Heart left ventricle (tissue), 16 donors: Measurements from ENCODE around the gene KCNQ1OT1. TPM values are rescaled to one million over a fixed set of nuclear protein-coding genes. Genes with fewer than 3 reads are reported as not detected.

ENCODE experiments used
- ATAC-seq, 4 donors: fragments of 200-7000 bp; cut with Tn5 transposase; one replicate each; pipeline ENCODE4 v1.9.1; 2020 to 2022; ENCODE audit warnings: moderate library complexity in 4 of 4, mild to moderate bottlenecking in 3 of 4, moderate number of reproducible peaks in 1 of 4
- DNase-seq, 5 donors: peaks; one replicate each; pipeline ENCODE4 v3.0.0-alpha.2; 2020
- H3K27ac ChIP-seq, 12 donors: fragments of 200-600 bp; sonication (generic) in 4 of 12; one replicate each; pipeline versions ENCODE4 v1.5.0 to v1.8.0; 2016 to 2022; ENCODE audit warnings: mild to moderate bottlenecking in 2 of 12
- H3K27me3 ChIP-seq, 9 donors: fragments of 200-600 bp; sonication (generic) in 2 of 9; one replicate each; pipeline versions ENCODE4 v1.5.1 to v1.8.0; 2016 to 2022; ENCODE audit warnings: mild to moderate bottlenecking in 3 of 9
- H3K36me3 ChIP-seq, 9 donors: fragments of 200-600 bp; sonication (generic) in 2 of 9; one replicate each; pipeline versions ENCODE4 v1.5.0 to v1.8.0; 2018 to 2022; ENCODE audit warnings: mild to moderate bottlenecking in 2 of 9
- H3K4me1 ChIP-seq, 12 donors: fragments of 200-600 bp; sonication (generic) in 4 of 12; one replicate each; pipeline versions ENCODE4 v1.5.0 to v1.8.0; 2016 to 2022; ENCODE audit warnings: mild to moderate bottlenecking in 3 of 12
- H3K4me3 ChIP-seq, 12 donors: fragments of 200-600 bp; sonication (generic) in 4 of 12; one replicate each; pipeline versions ENCODE4 v1.5.0 to v1.8.0; 2017 to 2022; ENCODE audit warnings: mild to moderate bottlenecking in 9 of 12, moderate library complexity in 4 of 12
- H3K9me3 ChIP-seq, 12 donors: fragments of 200-600 bp; sonication (generic) in 4 of 12; one replicate each; pipeline versions ENCODE4 v1.5.0 to v1.8.0; 2016 to 2022; ENCODE audit warnings: mild to moderate bottlenecking in 1 of 12
- POLR2A ChIP-seq, 2 donors: fragments of 450-650 bp; IDR thresholded peaks; one replicate each; pipeline ENCODE4 v1.6.1; 2017; ENCODE audit warnings: antibody characterized with exemption in 2 of 2, mild to moderate bottlenecking in 2 of 2, moderate library complexity in 2 of 2
- WGBS, 4 donors: extraction: QIAGEN DNeasy Blood & Tissue Kit in 2 of 4; methylation state at CpG; one replicate each; pipeline versions ENCODE4 v1.1.5 to v1.1.7; 2013 to 2018; 5-methylcytosine and 5-hydroxymethylcytosine counted together
- intact Hi-C, 10 donors: fragments of 100-400 bp; cut with DNase I; formaldehyde crosslinking; loops; one replicate each; pipeline versions ENCODE4 v1.11.1 to v1.14.2; 2022
- polyA plus RNA-seq, 2 donors: library from polyadenylated mRNA; stranded (reverse); fragments of 200-250 nt; gene quantifications; one replicate each; pipeline ENCODE4 v1.2.3, GENCODE V29; 2013
- total RNA-seq, 9 donors: library from RNA; depleted of rRNA in 2 of 9; stranded (reverse); fragments of >200 nt in 2 of 9; fragmentation: NEBNext Ultra II Directional in 3 of 9; extraction: Animal tissue kit (Norgen Biotek cat#: 25700) in 3 of 9; gene quantifications; one replicate each; pipeline versions ENCODE4 v1.1.0 to v1.2.4, GENCODE V29; 2016 to 2023
- TF ChIP-seq, protein P1 (sequence below), 12 donors: fragments of 200-600 bp; sonication (generic) in 4 of 12; IDR thresholded peaks; one replicate each; pipeline versions ENCODE4 v1.5.0 to v1.8.0; 2018 to 2022; ENCODE audit warnings: antibody characterized with exemption in 12 of 12, mild to moderate bottlenecking in 5 of 12
- donor health status: ischemic (EF 13 %, LVEDD 7.1; RV severe dilation, severe dysfunction).
- donor health status: healthy with polysubstance abuse.
- donor health status: DM: no; HTN: yes; CAD: no.
- donor health status: DM: no; HTN: no; CAD: no.
- donor health status: ischemic (EF 25% LVEDD 6.9; RV normal size, moderate dysfunction).
- donor health status: ischemic (EF 25% LVEDD 5.7; RV mildly dilated, moderate dysfunction).
- donor health status: healthy.
- donor health status: DM: yes; HTN: yes; CAD: no.
- donor health status: ischemic (EF 35%, LVEDD 5.7; RV mildly dilated, moderate dysfunction).
- donor health status: nonischemic (EF 11% LVEDD 7.7; RV severe dilation, severe dysfunction).
- donor health status: DM: yes; HTN: yes; CAD: no.
- donor health status: PGD.
- donor health status: ischemic (EF 29% LVEDD 5.4; RV normal size, mild dysfunction).
- donor health status: nonischemic (EF 23%, LVEDD 6.1; RV moderate dilation, normal function).

KCNQ1OT1 gene
- total and polyA plus RNA-seq, 11 donors: 0.14 to 0.93 (median 0.40) TPM

DNA sequence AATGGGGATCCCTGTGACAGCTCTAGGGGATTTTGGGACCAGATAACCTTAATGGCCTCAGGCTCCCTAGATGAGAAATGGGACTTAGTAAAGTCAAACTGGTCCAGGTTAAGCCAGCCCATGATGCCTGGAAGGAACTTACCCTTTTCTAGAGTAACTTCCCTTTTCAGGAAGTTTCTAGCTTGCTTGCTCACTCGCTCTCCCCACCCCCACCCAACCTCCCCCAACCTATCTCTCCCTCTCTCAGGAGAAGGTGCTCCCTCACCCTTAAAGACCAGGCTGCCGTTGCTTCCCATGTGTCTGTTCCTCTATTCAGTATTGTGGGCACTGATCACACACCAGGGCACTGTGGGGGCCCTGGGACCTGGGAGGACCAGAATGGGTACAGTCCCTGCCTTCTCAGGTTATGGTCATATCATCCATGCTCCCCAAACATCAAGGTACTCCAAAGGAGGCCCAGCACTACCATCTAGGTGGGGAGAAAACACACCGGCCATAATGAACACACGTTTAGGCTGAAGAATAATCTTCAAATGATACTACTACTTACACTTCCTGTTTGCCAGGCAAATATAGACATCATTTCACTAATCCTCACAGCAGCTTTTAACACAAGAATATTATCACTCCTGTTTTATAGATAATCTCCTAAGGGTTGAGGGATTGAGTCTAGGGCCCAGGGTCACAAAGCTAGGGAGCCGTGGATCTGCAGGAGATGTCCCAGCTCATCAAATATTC, 18.2 kb downstream of the KCNQ1OT1 start:
- no peak for DNase-seq
- H3K36me3 ChIP-seq: peaks cover 0 to 12% (median 4%) of the 10 kb centered on the region in 9 donors
- H3K27me3 ChIP-seq: no peaks in the 10 kb centered on the region
- TF ChIP-seq, protein P1, sequence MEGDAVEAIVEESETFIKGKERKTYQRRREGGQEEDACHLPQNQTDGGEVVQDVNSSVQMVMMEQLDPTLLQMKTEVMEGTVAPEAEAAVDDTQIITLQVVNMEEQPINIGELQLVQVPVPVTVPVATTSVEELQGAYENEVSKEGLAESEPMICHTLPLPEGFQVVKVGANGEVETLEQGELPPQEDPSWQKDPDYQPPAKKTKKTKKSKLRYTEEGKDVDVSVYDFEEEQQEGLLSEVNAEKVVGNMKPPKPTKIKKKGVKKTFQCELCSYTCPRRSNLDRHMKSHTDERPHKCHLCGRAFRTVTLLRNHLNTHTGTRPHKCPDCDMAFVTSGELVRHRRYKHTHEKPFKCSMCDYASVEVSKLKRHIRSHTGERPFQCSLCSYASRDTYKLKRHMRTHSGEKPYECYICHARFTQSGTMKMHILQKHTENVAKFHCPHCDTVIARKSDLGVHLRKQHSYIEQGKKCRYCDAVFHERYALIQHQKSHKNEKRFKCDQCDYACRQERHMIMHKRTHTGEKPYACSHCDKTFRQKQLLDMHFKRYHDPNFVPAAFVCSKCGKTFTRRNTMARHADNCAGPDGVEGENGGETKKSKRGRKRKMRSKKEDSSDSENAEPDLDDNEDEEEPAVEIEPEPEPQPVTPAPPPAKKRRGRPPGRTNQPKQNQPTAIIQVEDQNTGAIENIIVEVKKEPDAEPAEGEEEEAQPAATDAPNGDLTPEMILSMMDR (IDR thresholded peaks at IDR 0.05): no peak
- TF ChIP-seq POLR2A (IDR thresholded peaks at IDR 0.05): no peak
- WGBS, 4 donors: 85 to 95% (median 88%) methylated on average over 5 of the region's 5 CpGs
- H3K27ac ChIP-seq: no peak overlapping the region
- H3K9me3 ChIP-seq: no peaks in the 10 kb centered on the region
- peaks cover 0 to 4% (median 0%) of the 10 kb centered on the region in 12 donors for H3K4me1 ChIP-seq
- intact Hi-C loops: loop anchor here in 1 of 10 donors (10.0 kb wide), 1 partner anchor 203 kb away; the partner anchor contains the start of gene CDKN1C
- ATAC-seq: no peak
- no peak overlapping the region for H3K4me3 ChIP-seq

DNA sequence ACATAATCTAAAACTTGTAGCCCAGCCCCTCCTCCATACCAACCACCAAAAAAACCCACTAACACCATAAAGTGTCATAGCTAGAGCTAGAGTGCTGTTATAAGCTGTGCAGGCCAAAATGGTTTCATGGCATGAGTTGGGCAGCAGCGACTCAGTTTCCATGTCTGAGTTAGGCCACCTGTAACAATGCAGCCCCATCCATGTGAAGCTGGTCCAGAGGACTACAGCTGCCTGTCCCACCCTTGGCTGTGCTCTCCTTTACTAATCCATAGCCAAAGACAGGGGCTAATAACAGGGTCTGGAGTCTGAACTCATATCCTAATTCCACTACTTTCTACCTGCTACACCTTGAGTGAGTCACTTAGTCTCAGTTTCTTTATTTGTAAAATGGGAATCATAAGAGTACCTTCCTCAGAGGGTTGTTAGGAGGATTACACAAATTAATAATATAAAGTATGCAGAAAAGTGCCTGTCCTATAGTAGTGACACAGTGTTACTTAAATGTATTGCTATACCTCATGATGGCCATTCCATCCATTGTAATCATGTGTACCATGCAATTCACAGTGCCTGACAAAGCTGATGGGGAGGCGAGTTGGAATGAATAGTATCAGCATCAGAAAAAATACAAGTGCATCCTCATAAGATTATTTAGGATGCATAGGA, 20.6 kb downstream of the KCNQ1OT1 start:
- Histone ChIP-seq H3K27ac (no peak overlapping the region), H3K4me1 (peaks cover 0 to 26% (median 16%) of the 10 kb centered on the region in 12 donors), H3K4me3 (no peak overlapping the region), H3K9me3 (no peaks in the 10 kb centered on the region), H3K27me3 (no peaks in the 10 kb centered on the region), H3K36me3 (peaks cover 0 to 6% (median 0%) of the 10 kb centered on the region in 9 donors)
- no peak for DNase-seq
- no peak for TF ChIP-seq POLR2A (IDR thresholded peaks at IDR 0.05)
- TF ChIP-seq, protein P1 (IDR thresholded peaks at IDR 0.05): no peak
- ATAC-seq: no peak
- 94 to 99% (median 95%) methylated on average over 2 of the region's 2 CpGs for WGBS, 4 donors
- intact Hi-C loops: loop anchor here in 1 of 10 donors (10.0 kb wide), 1 partner anchor 64 kb away; no protein-coding TSS in a partner anchor

DNA sequence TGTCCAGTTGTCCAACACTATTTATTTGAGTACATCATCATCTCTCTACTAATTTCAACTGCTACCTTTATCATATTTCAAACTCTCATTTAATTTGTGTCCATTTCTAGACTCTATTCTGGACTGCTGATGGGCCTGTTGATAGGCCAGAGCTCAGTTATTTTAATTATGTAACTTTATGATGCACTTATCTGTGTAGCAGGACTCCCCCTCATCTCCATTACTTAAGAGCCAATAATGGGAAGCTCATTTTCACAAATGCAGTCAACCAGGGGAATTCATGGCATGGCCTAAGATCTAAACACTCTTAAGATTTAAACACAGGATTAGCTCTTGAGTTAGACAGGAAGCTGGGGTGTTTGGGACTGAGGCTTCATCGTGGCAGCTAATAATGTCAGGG, 21.4 kb downstream of the KCNQ1OT1 start:
- Histone ChIP-seq H3K4me1 (peaks cover 0 to 30% (median 18%) of the 10 kb centered on the region in 12 donors), H3K36me3 (peaks cover 0 to 6% (median 0%) of the 10 kb centered on the region in 9 donors), H3K27ac (no peak overlapping the region), H3K27me3 (no peaks in the 10 kb centered on the region), H3K4me3 (no peak overlapping the region), H3K9me3 (no peaks in the 10 kb centered on the region)
- intact Hi-C loops: loop anchor here in 1 of 10 donors (10.0 kb wide), 1 partner anchor 64 kb away; no protein-coding TSS in a partner anchor
- WGBS, 4 donors: 45 to 67% (median 54%) methylated on average over 1 of the region's 1 CpG
- no peak for DNase-seq
- TF ChIP-seq POLR2A (IDR thresholded peaks at IDR 0.05): no peak
- TF ChIP-seq, protein P1 (IDR thresholded peaks at IDR 0.05): no peak
- no peak for ATAC-seq

DNA sequence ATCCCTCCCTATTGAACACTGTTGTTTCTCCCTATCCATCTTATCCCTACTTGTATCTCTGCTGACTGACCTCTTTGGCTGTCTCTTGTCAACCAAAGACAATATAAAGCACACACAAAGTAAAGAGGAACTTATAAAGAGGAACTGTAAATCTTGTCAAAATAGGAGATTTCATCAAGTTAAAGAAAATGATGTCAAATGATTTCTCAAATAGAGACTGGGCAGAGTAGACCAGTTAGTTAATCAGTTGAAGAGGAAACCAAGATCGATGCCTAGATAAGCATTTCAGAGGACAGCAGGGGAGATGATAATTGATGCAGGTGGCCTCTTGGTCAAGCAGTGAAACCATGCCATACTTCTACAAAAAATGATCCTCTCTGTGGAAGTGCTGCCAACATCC, 22.7 kb downstream of the KCNQ1OT1 start:
- DNase-seq (no peak), ATAC-seq (no peak)
- H3K9me3 ChIP-seq: no peaks in the 10 kb centered on the region
- intact Hi-C loops: loop anchor here in 1 of 10 donors (10.0 kb wide), 1 partner anchor 62 kb away; no protein-coding TSS in a partner anchor
- H3K27me3 ChIP-seq: no peaks in the 10 kb centered on the region
- TF ChIP-seq, protein P1 (IDR thresholded peaks at IDR 0.05): no peak
- TF ChIP-seq POLR2A (IDR thresholded peaks at IDR 0.05): no peak
- peaks cover 0 to 34% (median 22%) of the 10 kb centered on the region in 12 donors for H3K4me1 ChIP-seq
- no peak overlapping the region for H3K4me3 ChIP-seq
- no peak overlapping the region for H3K27ac ChIP-seq
- H3K36me3 ChIP-seq: no peaks in the 10 kb centered on the region
- 45 to 66% (median 57%) methylated on average over 1 of the region's 1 CpG for WGBS, 4 donors
